SK-N-SH (cell line): ENCODE measurements around the gene ADAMTS10.

ENCODE experiments used
- CTCF ChIP-seq: fragments of 200-600 bp; sonication (generic); IDR thresholded peaks from 2 replicates; pipeline ENCODE4 v1.6.1; 2017; ENCODE audit warnings: antibody characterized with exemption, mild to moderate bottlenecking, moderate library complexity
- JUND ChIP-seq: IDR thresholded peaks from 2 replicates; pipeline ENCODE4 v1.4.0; 2012
- POLR2AphosphoS5 ChIP-seq: IDR thresholded peaks from 2 replicates; pipeline ENCODE4 v1.6.1; 2012; ENCODE audit warnings: low read depth, low read length
- RCOR1 ChIP-seq: fragments of 150-350 bp; IDR thresholded peaks from 2 replicates; pipeline ENCODE4 v1.6.1; 2017; ENCODE audit warnings: antibody characterized with exemption, low read length
- REST ChIP-seq: IDR thresholded peaks from 2 replicates; pipeline ENCODE4 v1.6.1; 2012; ENCODE audit warnings: mild to moderate bottlenecking, low read depth, low read length, moderate library complexity

GRCh38 chr19:8610041-8610935 lies at the start of gene ADAMTS10:
- TF ChIP-seq CTCF (no peak), REST (no peak), RCOR1 (no peak), POLR2AphosphoS5 (no peak), JUND (no peak)
